Stomach (tissue), 9 donors: Measurements from ENCODE around the gene UBE2V1. TPM values are rescaled to one million over a fixed set of nuclear protein-coding genes. Genes with fewer than 3 reads are reported as not detected.
A peak's percentile ranks its signal among the peaks of the same experiment; 100 is the strongest.

Experiments used
- DNase-seq, 2 donors: peaks; one replicate each; pipeline versions ENCODE4 v3.0.0 to v3.0.0-alpha.2; 2013 to 2019
- H3K27ac ChIP-seq, 5 donors: fragments of 200-600 bp in 4 of 5; sonication (generic) in 4 of 5; one replicate each; pipeline ENCODE4 v1.5.1; 2013 to 2019; ENCODE audit warnings: mild to moderate bottlenecking in 1 of 5, moderate library complexity in 1 of 5
- H3K27me3 ChIP-seq, 3 donors: fragments of 200-600 bp; sonication (generic); one replicate each; pipeline ENCODE4 v1.5.1; 2017 to 2019; ENCODE audit warnings: mixed run types in 1 of 3
- H3K36me3 ChIP-seq, 4 donors: fragments of 200-600 bp; sonication (generic); 1 replicate in 3 of 4; 2 replicates in 1 of 4; pipeline ENCODE4 v1.5.1; 2016 to 2019
- H3K4me1 ChIP-seq, 4 donors: fragments of 200-600 bp; sonication (generic); one replicate each; pipeline ENCODE4 v1.5.1; 2016 to 2019
- H3K4me3 ChIP-seq, 4 donors: fragments of 200-600 bp; sonication (generic) in 3 of 4; one replicate each; pipeline ENCODE4 v1.5.1; 2016 to 2019; ENCODE audit warnings: mild to moderate bottlenecking in 1 of 4
- H3K9me3 ChIP-seq, 4 donors: fragments of 200-600 bp; sonication (generic); one replicate each; pipeline ENCODE4 v1.5.1; 2016 to 2019
- EP300 ChIP-seq: sonication (generic); formaldehyde crosslinking; IDR thresholded peaks from one replicate; pipeline ENCODE4 v1.6.1; 2017; ENCODE audit warnings: antibody characterized with exemption
- POLR2A ChIP-seq, 4 donors: fragments of 450-650 bp; IDR thresholded peaks; one replicate each; pipeline ENCODE4 v1.6.1; 2016; ENCODE audit warnings: antibody characterized with exemption in 4 of 4, control low read depth in 2 of 4, mild to moderate bottlenecking in 1 of 4, moderate library complexity in 1 of 4
- POLR2AphosphoS5 ChIP-seq, 3 donors: sonication (generic); formaldehyde crosslinking; IDR thresholded peaks; one replicate each; pipeline ENCODE4 v1.6.1; 2016; ENCODE audit warnings: antibody characterized with exemption in 3 of 3
- WGBS, 5 donors: extraction: QIAGEN DNeasy Blood & Tissue Kit in 3 of 5; methylation state at CpG; one replicate each; pipeline versions ENCODE4 v1.1.5 to v1.1.7; 2013 to 2018; 5-methylcytosine and 5-hydroxymethylcytosine counted together
- intact Hi-C: fragments of 100-400 bp; cut with DNase I; formaldehyde crosslinking; loops from one replicate; pipeline ENCODE4 v1.15.1; 2023; ENCODE audit warnings: low total_unique reads
- polyA plus RNA-seq, 3 donors: library from polyadenylated mRNA; stranded (reverse); fragments of 200-250 nt; gene quantifications; one replicate each; pipeline ENCODE4 v1.2.3, GENCODE V29; 2013
- total RNA-seq, 5 donors: library from RNA; depleted of rRNA; stranded (reverse); fragments of >200 nt; gene quantifications; one replicate each; pipeline versions ENCODE4 v1.1.0 to v1.2.3, GENCODE V29; 2014 to 2016
- TF ChIP-seq, protein P1 (sequence below), 7 experiments: fragments of 450-650 bp in 4 of 7; fragments of 200-600 bp in 3 of 7; sonication (generic) in 3 of 7; IDR thresholded peaks; one replicate each; pipeline ENCODE4 v1.5.1; 2016 to 2019; ENCODE audit warnings: antibody characterized with exemption in 7 of 7, control low read depth in 2 of 7, mild to moderate bottlenecking in 1 of 7
- donor health status: healthy with polysubstance abuse.
- donor health status: Bipolar disorder and iron deficiency.
- donor health status: healthy.

The UBE2V1 gene
- total and polyA plus RNA-seq, 8 donors, result 52.6 to 111 (median 72.5) TPM

DNA sequence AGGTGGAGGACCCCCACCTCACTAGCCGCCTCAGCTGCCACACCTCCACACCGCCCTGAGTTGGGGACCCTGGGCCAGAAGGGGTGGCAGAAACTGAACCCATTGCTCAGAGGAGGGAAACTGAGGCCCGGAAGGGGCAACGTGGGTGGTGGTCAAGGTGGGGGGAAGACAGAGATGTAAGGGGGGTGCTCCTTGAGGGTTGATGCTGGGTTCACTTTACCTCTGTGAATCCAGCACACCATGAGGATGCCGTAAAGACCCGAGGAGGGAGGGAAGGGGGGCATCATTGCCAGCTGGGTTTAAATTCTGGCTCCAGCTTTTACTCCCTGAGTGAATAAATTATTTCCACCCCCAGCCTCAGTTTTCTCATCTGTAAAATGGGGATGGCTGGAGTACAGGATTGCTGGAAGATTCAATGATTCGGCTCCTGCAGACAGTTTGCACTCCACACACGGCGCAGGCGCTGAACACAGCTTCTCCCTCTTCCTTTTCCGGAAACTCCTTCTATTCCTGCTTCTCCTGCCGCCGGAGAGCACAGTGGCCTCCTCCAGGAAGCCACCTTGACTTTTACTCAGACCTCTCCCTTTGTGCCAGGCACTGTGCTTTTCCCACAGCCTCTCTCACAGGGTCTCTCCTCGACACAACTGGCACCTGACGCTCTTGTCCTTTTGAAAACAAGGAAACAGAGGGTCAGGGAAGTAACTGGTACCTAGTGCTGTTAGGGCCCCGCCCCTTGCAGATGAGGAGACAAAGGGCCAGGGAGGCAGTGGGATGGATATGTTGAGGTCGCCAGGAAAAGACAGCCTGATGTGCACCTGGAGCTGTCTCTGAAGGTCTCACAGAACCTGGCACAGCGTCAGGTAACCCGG, 59.4 kb downstream of the UBE2V1 start:
- Histone ChIP-seq H3K27ac (no peak overlapping the region), H3K27me3 (peaks cover 0 to 13% (median 0%) of the 10 kb centered on the region in 3 donors), H3K4me1 (peaks cover 11 to 33% (median 24%) of the 10 kb centered on the region in 4 donors), H3K4me3 (no peak overlapping the region), H3K36me3 (no peaks in the 10 kb centered on the region), H3K9me3 (no peaks in the 10 kb centered on the region)
- intact Hi-C loops, result no loop called here
- DNase-seq, result no peak
- 68 to 77% (median 72%) methylated on average over 15 to 19 of the region's 19 CpGs for WGBS, 5 donors
- TF ChIP-seq POLR2AphosphoS5 (IDR thresholded peaks at IDR 0.05) (no peak), EP300 (no peak), POLR2A (IDR thresholded peaks at IDR 0.05) (no peak)
- TF ChIP-seq, protein P1, sequence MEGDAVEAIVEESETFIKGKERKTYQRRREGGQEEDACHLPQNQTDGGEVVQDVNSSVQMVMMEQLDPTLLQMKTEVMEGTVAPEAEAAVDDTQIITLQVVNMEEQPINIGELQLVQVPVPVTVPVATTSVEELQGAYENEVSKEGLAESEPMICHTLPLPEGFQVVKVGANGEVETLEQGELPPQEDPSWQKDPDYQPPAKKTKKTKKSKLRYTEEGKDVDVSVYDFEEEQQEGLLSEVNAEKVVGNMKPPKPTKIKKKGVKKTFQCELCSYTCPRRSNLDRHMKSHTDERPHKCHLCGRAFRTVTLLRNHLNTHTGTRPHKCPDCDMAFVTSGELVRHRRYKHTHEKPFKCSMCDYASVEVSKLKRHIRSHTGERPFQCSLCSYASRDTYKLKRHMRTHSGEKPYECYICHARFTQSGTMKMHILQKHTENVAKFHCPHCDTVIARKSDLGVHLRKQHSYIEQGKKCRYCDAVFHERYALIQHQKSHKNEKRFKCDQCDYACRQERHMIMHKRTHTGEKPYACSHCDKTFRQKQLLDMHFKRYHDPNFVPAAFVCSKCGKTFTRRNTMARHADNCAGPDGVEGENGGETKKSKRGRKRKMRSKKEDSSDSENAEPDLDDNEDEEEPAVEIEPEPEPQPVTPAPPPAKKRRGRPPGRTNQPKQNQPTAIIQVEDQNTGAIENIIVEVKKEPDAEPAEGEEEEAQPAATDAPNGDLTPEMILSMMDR (IDR thresholded peaks at IDR 0.05), result no peak

- TF ChIP-seq EP300 (no peak), POLR2AphosphoS5 (IDR thresholded peaks at IDR 0.05) (no peak), POLR2A (IDR thresholded peaks at IDR 0.05) (no peak)
- TF ChIP-seq, protein P1 (IDR thresholded peaks at IDR 0.05), result no peak
- Histone ChIP-seq H3K27me3 (peaks cover 0 to 13% (median 0%) of the 10 kb centered on the region in 3 donors), H3K9me3 (no peaks in the 10 kb centered on the region), H3K4me1 (peaks cover 15 to 41% (median 29%) of the 10 kb centered on the region in 4 donors), H3K36me3 (no peaks in the 10 kb centered on the region), H3K4me3 (no peak overlapping the region), H3K27ac (no peak overlapping the region)
- peak in 1 of 2 donors; percentile 64 for DNase-seq
- intact Hi-C loops, result no loop called here
- WGBS, 5 donors, result 34 to 43% (median 36%) methylated on average over 9 to 20 of the region's 20 CpGs
Observed at GRCh38 chr20:50052550-50053361, 60.2 kb downstream of the UBE2V1 start.

DNA sequence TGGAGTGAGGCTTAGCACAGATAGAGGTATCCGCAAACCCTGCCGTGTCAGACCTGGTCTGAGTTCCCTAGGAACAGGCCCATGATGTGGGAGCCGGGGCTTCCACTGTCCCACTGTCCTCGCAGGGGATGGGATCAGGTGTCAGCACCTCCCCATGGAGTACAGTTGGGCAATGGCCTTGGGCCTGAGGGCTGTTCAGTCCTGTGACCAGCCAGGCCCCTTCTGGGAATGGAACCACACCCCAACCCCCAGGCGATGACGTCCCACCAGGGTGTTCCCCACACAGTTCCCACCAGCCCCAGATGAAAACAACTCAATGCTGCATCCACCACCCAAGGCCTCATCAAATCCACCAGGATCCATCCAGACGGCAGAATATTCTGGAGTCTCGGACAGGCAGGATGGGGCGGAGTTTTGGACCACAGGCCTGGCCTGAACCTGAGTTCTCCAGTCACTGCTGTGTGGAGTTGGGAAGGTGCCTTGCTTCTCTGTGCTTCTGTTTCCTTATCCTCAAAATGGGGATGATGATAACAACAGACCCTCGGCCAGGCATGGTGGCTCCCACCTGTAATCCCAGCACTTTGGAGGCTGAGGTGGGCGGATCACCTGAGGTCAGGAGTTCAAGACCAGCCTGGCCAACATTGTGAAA, 62.2 kb downstream of the UBE2V1 start:
- Histone ChIP-seq H3K27me3 (peaks cover 0 to 13% (median 0%) of the 10 kb centered on the region in 3 donors), H3K27ac (no peak overlapping the region), H3K4me1 (peaks cover 15 to 48% (median 33%) of the 10 kb centered on the region in 4 donors), H3K4me3 (no peak overlapping the region), H3K36me3 (no peaks in the 10 kb centered on the region), H3K9me3 (no peaks in the 10 kb centered on the region)
- WGBS, 5 donors, result 80 to 88% (median 87%) methylated on average over 8 to 11 of the region's 11 CpGs
- intact Hi-C loops, result no loop called here
- TF ChIP-seq POLR2A (IDR thresholded peaks at IDR 0.05) (no peak), EP300 (no peak), POLR2AphosphoS5 (IDR thresholded peaks at IDR 0.05) (no peak)
- TF ChIP-seq, protein P1 (IDR thresholded peaks at IDR 0.05), result no peak
- no peak for DNase-seq

- Histone ChIP-seq H3K9me3 (no peaks in the 10 kb centered on the region), H3K4me3 (no peak overlapping the region), H3K27ac (no peak overlapping the region), H3K27me3 (peaks cover 0 to 12% (median 0%) of the 10 kb centered on the region in 3 donors), H3K4me1 (peaks cover 12 to 42% (median 29%) of the 10 kb centered on the region in 4 donors), H3K36me3 (no peaks in the 10 kb centered on the region)
- intact Hi-C loops, result no loop called here
- 86 to 99% (median 97%) methylated on average over 5 of the region's 5 CpGs for WGBS, 5 donors
- TF ChIP-seq, protein P1 (IDR thresholded peaks at IDR 0.05), result no peak
- TF ChIP-seq POLR2AphosphoS5 (IDR thresholded peaks at IDR 0.05), result no peak
- TF ChIP-seq EP300, result no peak
- no peak for TF ChIP-seq POLR2A (IDR thresholded peaks at IDR 0.05)
- no peak for DNase-seq
Observed at GRCh38 chr20:50050214-50050613, 62.7 kb downstream of the UBE2V1 start.
